Uterus (tissue), 2 donors: ENCODE results near the gene TXNDC11.

Source experiments
- POLR2A ChIP-seq, 2 donors: fragments of 450-650 bp; IDR thresholded peaks; one replicate each; pipeline ENCODE4 v1.6.1; 2016; ENCODE audit warnings: antibody characterized with exemption in 2 of 2, mild to moderate bottlenecking in 1 of 2, moderate library complexity in 1 of 2
- TF ChIP-seq, protein P1 (sequence below), 4 experiments: fragments of 200-600 bp in 2 of 4; fragments of 450-650 bp in 2 of 4; sonication (generic) in 2 of 4; IDR thresholded peaks; one replicate each; pipeline ENCODE4 v1.5.1; 2016 to 2019; ENCODE audit warnings: antibody characterized with exemption in 4 of 4, mild to moderate bottlenecking in 2 of 4, moderate library complexity in 1 of 4

DNA sequence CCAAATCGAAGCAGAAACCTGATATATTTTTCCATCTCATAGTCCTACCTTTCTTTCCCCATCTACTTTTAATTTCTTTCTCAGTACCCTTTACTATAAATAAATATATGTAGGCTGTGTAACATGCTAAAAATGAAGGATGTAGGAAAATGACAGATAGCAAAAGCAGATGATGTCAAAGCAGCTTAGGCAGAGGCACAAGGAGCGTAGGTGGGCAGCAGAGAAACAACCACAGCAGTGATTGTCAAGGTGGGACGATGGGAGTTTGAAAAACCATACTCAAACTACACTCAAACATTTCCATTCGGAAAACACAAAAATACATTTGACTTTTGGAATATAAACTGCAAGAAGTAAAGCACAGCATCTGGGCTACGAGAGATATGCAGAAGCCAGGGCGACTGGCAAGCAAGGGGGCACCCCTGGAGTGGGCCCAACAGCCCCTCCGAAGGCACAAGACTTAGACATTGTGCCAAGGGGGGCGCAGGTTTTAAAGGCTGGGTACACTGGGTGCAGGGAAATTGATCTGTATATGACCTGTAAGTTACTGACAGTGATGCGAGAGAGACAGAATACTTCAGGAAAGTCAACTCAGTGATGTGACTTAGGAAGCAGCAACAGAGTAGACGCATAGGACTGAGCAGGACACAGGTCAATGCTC lies 43.3 kb downstream of the TXNDC11 start:
- TF ChIP-seq, protein P1, sequence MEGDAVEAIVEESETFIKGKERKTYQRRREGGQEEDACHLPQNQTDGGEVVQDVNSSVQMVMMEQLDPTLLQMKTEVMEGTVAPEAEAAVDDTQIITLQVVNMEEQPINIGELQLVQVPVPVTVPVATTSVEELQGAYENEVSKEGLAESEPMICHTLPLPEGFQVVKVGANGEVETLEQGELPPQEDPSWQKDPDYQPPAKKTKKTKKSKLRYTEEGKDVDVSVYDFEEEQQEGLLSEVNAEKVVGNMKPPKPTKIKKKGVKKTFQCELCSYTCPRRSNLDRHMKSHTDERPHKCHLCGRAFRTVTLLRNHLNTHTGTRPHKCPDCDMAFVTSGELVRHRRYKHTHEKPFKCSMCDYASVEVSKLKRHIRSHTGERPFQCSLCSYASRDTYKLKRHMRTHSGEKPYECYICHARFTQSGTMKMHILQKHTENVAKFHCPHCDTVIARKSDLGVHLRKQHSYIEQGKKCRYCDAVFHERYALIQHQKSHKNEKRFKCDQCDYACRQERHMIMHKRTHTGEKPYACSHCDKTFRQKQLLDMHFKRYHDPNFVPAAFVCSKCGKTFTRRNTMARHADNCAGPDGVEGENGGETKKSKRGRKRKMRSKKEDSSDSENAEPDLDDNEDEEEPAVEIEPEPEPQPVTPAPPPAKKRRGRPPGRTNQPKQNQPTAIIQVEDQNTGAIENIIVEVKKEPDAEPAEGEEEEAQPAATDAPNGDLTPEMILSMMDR (IDR thresholded peaks at IDR 0.05), result no peak
- TF ChIP-seq POLR2A (IDR thresholded peaks at IDR 0.05), result no peak
